Activated CD4-positive, alpha-beta T cell treated with anti-CD3 and anti-CD28 coated beads, Interleukin-2, Interleukin-4, amounts not matched to agents 100 ng/mL and 50 ng/mL, durations not matched to agents 16 hours and 8 hours (primary cell): ENCODE results near the gene LRTM2.

ENCODE experiments used
- DNase-seq: peaks from one replicate; pipeline ENCODE4 v3.0.0-alpha.2; 2020; ENCODE audit warnings: low spot score

The LRTM2 gene

GRCh38 chr12:1885082-1885596 lies 64.8 kb downstream of the LRTM2 start:
- no peak for DNase-seq

DNA sequence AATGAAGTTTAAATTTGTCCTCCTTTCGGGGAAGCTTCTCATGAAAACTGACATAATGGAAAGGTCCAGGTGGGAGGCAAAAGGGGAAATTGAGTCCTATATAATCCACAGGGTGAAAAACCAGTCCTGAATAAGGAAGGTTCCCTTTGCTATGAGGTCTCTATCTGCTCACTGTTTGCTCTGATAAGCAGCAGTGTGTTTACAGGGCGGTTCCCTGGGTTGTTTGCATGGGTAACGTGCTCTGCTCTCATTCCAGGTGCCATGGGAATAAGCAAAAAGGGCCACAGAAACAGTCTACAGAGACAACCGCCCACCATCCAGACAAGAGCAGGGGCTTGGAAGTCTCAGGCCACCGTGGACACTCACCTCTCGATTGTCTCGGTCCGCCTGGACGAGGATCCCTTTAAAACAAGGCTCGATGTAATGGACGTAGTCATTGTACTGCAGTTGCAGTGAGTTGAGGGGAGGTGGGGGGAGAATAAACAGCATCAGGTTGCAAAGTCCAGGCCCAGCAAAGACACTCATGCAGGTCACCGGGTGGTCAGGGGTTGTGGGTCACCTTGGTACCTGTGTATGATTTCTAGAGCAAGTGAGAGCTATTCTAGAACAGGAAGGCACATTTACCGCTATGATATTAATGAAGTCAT lies 65.4 kb downstream of the LRTM2 start:
- DNase-seq = no peak
